ENCODE data around the gene GADL1.

The GADL1 gene

GRCh38 chr3:30683769-30684168, 210.7 kb downstream of the GADL1 start:
- DNase-seq (ENCODE audit: low spot score) = no peak
- in situ Hi-C loops (cut with MboI; ENCODE audit: low pct_unique_long_range_greater_than_20kb, low sequenced_read_pairs, unreplicated experiment) = loop anchor here (25.0 kb wide), 2 partner anchors 471 to 646 kb away; no protein-coding TSS in a partner anchor
- TF ChIP-seq, protein P1, sequence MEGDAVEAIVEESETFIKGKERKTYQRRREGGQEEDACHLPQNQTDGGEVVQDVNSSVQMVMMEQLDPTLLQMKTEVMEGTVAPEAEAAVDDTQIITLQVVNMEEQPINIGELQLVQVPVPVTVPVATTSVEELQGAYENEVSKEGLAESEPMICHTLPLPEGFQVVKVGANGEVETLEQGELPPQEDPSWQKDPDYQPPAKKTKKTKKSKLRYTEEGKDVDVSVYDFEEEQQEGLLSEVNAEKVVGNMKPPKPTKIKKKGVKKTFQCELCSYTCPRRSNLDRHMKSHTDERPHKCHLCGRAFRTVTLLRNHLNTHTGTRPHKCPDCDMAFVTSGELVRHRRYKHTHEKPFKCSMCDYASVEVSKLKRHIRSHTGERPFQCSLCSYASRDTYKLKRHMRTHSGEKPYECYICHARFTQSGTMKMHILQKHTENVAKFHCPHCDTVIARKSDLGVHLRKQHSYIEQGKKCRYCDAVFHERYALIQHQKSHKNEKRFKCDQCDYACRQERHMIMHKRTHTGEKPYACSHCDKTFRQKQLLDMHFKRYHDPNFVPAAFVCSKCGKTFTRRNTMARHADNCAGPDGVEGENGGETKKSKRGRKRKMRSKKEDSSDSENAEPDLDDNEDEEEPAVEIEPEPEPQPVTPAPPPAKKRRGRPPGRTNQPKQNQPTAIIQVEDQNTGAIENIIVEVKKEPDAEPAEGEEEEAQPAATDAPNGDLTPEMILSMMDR (IDR thresholded peaks at IDR 0.05; ENCODE audit: extremely low read depth, insufficient read depth, missing control alignments) = no peak

DNA sequence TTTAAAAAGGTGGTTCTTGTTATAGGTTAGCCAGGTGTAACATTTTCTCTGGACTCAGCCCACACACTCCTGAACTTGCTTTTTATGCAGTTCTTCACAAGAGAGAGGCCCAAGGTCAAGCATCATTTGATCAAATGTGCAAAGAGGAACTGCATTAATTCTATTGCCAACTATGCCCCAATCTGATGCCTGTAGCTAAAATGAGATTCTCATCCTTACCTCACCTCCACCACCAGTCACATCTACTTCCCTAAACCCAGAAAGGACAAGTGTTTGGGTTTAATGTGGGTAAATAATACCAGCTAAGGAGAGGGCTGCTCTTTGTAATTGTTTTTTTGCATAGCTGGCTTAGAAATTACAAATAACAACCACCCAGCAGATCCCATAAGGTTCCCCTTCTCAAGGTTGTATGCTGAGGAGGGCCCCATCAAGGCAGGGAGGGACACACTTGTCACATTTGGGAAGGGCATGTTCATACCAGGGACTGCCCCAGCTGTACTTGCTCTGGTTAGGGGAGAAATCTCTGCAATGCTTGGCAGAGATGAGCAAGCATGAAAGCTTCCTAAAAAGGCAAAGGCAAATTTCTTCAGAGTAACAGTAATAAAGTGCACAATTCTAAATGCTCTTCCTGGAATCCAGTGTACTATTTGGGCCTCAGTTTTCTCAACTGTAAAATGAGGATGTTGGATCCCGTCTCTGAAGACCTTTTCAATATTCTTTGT, 211.9 kb downstream of the GADL1 start:
- TF ChIP-seq, protein P1 (IDR thresholded peaks at IDR 0.05; ENCODE audit: extremely low read depth, insufficient read depth, missing control alignments) = no peak
- no peak for DNase-seq (ENCODE audit: low spot score)
- in situ Hi-C loops (cut with MboI; ENCODE audit: low pct_unique_long_range_greater_than_20kb, low sequenced_read_pairs, unreplicated experiment) = loop anchor here (25.0 kb wide), 2 partner anchors 470 to 645 kb away; no protein-coding TSS in a partner anchor

DNA sequence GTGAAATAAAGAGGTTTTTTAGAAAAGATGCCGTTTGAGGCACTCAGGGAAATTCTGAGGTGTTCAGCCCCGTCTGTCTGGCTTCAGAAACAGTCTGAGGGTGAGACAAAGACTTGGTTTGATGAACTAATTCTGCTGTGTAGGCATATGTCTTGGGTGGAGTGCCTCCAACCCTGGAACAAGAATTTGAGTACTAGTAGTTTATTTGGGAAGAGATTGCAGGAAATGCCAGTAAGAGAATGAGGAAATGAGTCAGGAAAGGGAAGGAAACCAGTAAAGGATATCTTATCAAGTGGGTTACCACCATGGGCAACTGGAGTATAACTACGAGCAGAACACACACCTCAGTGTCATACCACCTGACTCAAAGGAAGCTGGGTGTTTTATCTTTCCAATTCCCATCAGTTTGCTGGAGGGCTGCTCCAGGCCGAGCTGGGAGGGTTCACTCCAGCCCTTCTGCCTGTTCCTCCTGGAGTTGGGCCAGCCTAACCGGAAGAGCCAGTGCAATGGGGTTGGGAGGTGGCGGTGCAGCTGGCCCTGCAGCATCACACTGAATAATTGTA, 212.7 kb downstream of the GADL1 start:
- in situ Hi-C loops (cut with MboI; ENCODE audit: low pct_unique_long_range_greater_than_20kb, low sequenced_read_pairs, unreplicated experiment) = loop anchor here (25.0 kb wide), 2 partner anchors 469 to 644 kb away; no protein-coding TSS in a partner anchor
- no peak for DNase-seq (ENCODE audit: low spot score)
- TF ChIP-seq, protein P1 (IDR thresholded peaks at IDR 0.05; ENCODE audit: extremely low read depth, insufficient read depth, missing control alignments) = no peak

DNA sequence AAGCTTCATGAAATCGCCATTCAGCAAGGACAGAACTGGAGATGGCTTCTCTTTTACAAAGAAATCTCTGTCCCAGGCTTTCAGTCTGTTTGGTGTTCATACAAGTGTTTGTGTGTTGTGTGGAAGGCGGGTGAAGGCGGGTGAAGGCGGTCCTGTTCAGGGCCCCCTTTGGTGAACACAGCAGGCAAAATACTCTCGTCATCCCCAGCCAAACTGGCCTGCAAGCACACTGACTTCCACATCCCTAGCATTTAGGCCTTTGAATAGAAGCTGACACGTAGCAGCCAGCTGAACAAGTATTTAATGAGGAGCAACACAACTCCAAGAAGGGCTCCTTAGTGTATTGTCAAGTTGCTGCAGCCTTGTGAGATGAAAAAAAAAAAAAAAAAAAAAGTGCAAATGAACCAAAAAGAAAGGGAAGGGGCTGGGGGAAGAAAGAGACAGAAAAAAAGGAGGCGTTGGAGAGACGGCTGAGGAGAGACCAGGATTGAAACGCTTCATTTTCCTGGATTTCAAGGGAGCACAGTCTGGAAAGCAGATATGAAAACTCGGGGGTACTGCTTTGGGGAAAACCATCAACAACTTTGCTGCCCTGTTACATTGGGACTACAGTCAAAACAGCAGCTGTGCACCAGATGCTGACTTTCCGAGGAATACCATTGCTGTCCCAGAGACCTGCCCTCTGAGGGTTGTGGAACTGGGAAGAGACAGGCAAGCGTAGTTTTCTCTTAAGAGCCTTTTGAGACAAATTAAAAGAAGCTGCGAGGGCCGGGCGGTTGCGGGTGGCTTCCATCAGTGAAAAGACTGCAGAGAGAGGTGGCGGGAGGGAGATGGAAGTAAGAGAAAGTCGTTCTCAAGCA, 213.4 kb downstream of the GADL1 start:
- DNase-seq (ENCODE audit: low spot score) = no peak
- in situ Hi-C loops (cut with MboI; ENCODE audit: low pct_unique_long_range_greater_than_20kb, low sequenced_read_pairs, unreplicated experiment) = loop anchor here (25.0 kb wide), 2 partner anchors 469 to 644 kb away; no protein-coding TSS in a partner anchor
- TF ChIP-seq, protein P1 (IDR thresholded peaks at IDR 0.05; ENCODE audit: extremely low read depth, insufficient read depth, missing control alignments) = no peak

GRCh38 chr3:30679045-30679444, 215.4 kb downstream of the GADL1 start:
- TF ChIP-seq, protein P1 (IDR thresholded peaks at IDR 0.05; ENCODE audit: extremely low read depth, insufficient read depth, missing control alignments) = no peak
- no peak for DNase-seq (ENCODE audit: low spot score)
- in situ Hi-C loops (cut with MboI; ENCODE audit: low pct_unique_long_range_greater_than_20kb, low sequenced_read_pairs, unreplicated experiment) = loop anchor here (25.0 kb wide), 2 partner anchors 467 to 642 kb away; no protein-coding TSS in a partner anchor

- in situ Hi-C loops (cut with MboI; ENCODE audit: low pct_unique_long_range_greater_than_20kb, low sequenced_read_pairs, unreplicated experiment) = loop anchor here (25.0 kb wide), 2 partner anchors 465 to 640 kb away; no protein-coding TSS in a partner anchor
- no peak for DNase-seq (ENCODE audit: low spot score)
- TF ChIP-seq, protein P1 (IDR thresholded peaks at IDR 0.05; ENCODE audit: extremely low read depth, insufficient read depth, missing control alignments) = no peak
Measured at GRCh38 chr3:30677347-30677685, 217.1 kb downstream of the GADL1 start.
